ENCODE measurements around the gene RGR.

GRCh38 chr10:84263716-84264115 is 18.9 kb downstream of the RGR start:
- TF ChIP-seq ZNF274 (IDR thresholded peaks at IDR 0.05; ENCODE audit: low read depth, low read length) (no peak), SUZ12 (IDR thresholded peaks at IDR 0.05; ENCODE audit: extremely low read depth, insufficient read depth, insufficient read length) (no peak), YY1 (IDR thresholded peaks at IDR 0.05; ENCODE audit: insufficient read depth, insufficient read length) (no peak)
